HepG2 (cell line): ENCODE results near the gene OTUD6A. TPM values are rescaled to one million over a fixed set of nuclear protein-coding genes. Genes with fewer than 3 reads are reported as not detected.
A peak's percentile ranks its signal among the peaks of the same experiment; 100 is the strongest.

ENCODE experiments used
- ATF4 ChIP-seq, 2 experiments: fragments of 450-650 bp in 1 of 2; sonication (generic) in 1 of 2; formaldehyde crosslinking; IDR thresholded peaks; 2 replicates each; pipeline versions ENCODE4 v1.5.0 to v1.8.0; 2020 to 2022; ENCODE audit warnings: mild to moderate bottlenecking in 1 of 2, missing genetic modification reagents in 1 of 2
- HMGA1 ChIP-seq: sonication (generic); formaldehyde crosslinking; conservative IDR thresholded peaks from 2 replicates; pipeline ENCODE4 v1.4.0; 2020; ENCODE audit warnings: missing genetic modification reagents
- KLF13 ChIP-seq: sonication (generic); formaldehyde crosslinking; IDR thresholded peaks from 2 replicates; pipeline ENCODE4 v1.4.0; 2020; ENCODE audit warnings: mild to moderate bottlenecking, missing genetic modification reagents
- KLF16 ChIP-seq, 2 experiments: sonication (generic) in 1 of 2; formaldehyde crosslinking in 1 of 2; IDR thresholded peaks; 2 replicates each; pipeline versions ENCODE4 v1.6.1 to v1.8.0; 2016 to 2023; ENCODE audit warnings: missing genetic modification reagents in 2 of 2, missing compliant biosample characterization in 1 of 2
- MAFF ChIP-seq: IDR thresholded peaks from 2 replicates; pipeline ENCODE4 v1.6.1; 2011; ENCODE audit warnings: low read depth, low read length, improper control_type of control experiment
- PRDM4 ChIP-seq: sonication (generic); formaldehyde crosslinking; IDR thresholded peaks from 2 replicates; pipeline ENCODE4 v1.9.0; 2021; ENCODE audit warnings: missing genetic modification reagents, borderline replicate concordance
- TEF ChIP-seq: sonication (generic); formaldehyde crosslinking; IDR thresholded peaks from 2 replicates; pipeline ENCODE4 v1.5.0; 2020; ENCODE audit warnings: missing genetic modification reagents
- ZHX1 ChIP-seq: sonication (generic); formaldehyde crosslinking; IDR thresholded peaks from 2 replicates; pipeline ENCODE4 v1.8.1; 2022; ENCODE audit warnings: low read depth, mild to moderate bottlenecking, missing genetic modification reagents
- ZNF44 ChIP-seq: sonication (generic); formaldehyde crosslinking; IDR thresholded peaks from 2 replicates; pipeline ENCODE4 v1.5.1; 2020; ENCODE audit warnings: mild to moderate bottlenecking, missing genetic modification reagents
- polyA plus RNA-seq, 8 experiments: library from polyadenylated mRNA; depleted of rRNA in 3 of 8; stranded (reverse) in 7 of 8; unstranded in 1 of 8; fragments of >200 nt; fragmentation: Illumina TruSeq in 4 of 8; extraction: Trizol in 4 of 8; gene quantifications; 2 replicates each; pipeline versions ENCODE4 v1.2.1 to v1.2.3, GENCODE V29; 2011 to 2016; ENCODE audit warnings: low read depth in 4 of 8, missing spikeins in 1 of 8, mixed read lengths in 1 of 8; ENCODE audit not compliant: insufficient read depth in 1 of 8
- total RNA-seq, 5 experiments: library from RNA; depleted of rRNA; stranded (reverse); fragments of >200 nt; fragmentation: Illumina TruSeq; extraction: Trizol; gene quantifications; 2 replicates each; pipeline ENCODE4 v1.2.3, GENCODE V29; 2016; ENCODE audit warnings: low read depth in 1 of 5

OTUD6A gene
- total and polyA plus RNA-seq, 2 of the 13 experiments (the other 11 are each of a cell fraction or from before 2014, with no cell fraction given) = not detected

- no peak for TF ChIP-seq ATF4 (CRISPR knock-in tag; IDR thresholded peaks at IDR 0.05)
- TF ChIP-seq KLF13 = no peak
- peak; percentile 45; the same call in 1 of the 2 replicates for TF ChIP-seq MAFF
- no peak for TF ChIP-seq ZHX1 (CRISPR knock-in tag)
- TF ChIP-seq KLF16 (CRISPR knock-in tag; IDR thresholded peaks at IDR 0.05) = no peak
- TF ChIP-seq TEF (CRISPR knock-in tag) = no peak
- no peak for TF ChIP-seq ZNF44 (CRISPR knock-in tag)
- no peak for TF ChIP-seq HMGA1 (CRISPR knock-in tag)
- TF ChIP-seq PRDM4 (CRISPR knock-in tag) = no peak
Measured at GRCh38 chrX:70042399-70043371, 19.6 kb upstream of the OTUD6A start (continued).
